ENCODE data around the gene TIMP2.
"Not testable (repeated sequence)": the region's sequence is repeated elsewhere in the genome, so short reads cannot be mapped to it uniquely, and the experiment has no call there.

TIMP2 gene

DNA sequence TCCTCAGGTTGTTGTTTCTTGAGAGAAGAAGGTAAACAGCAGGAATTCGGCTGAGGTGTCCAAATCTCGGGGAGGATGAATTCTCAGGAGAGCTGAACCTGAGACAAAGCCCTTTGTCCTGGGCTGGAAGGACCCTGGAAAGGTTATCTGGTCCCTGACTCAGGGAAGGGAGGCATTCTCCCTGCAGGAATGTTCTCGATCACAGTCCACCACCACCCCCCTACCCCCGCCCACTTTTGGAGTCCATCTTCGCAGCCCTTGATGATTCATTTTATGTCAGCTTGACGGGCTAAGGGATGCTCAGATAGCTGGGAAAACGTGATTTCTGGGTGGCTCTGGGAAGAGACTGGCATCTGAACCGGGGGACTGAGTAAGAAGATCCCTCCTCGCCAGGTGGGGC is 20.8 kb downstream of the TIMP2 start:
- no peak for DNase-seq (ENCODE audit: low read depth)

DNA sequence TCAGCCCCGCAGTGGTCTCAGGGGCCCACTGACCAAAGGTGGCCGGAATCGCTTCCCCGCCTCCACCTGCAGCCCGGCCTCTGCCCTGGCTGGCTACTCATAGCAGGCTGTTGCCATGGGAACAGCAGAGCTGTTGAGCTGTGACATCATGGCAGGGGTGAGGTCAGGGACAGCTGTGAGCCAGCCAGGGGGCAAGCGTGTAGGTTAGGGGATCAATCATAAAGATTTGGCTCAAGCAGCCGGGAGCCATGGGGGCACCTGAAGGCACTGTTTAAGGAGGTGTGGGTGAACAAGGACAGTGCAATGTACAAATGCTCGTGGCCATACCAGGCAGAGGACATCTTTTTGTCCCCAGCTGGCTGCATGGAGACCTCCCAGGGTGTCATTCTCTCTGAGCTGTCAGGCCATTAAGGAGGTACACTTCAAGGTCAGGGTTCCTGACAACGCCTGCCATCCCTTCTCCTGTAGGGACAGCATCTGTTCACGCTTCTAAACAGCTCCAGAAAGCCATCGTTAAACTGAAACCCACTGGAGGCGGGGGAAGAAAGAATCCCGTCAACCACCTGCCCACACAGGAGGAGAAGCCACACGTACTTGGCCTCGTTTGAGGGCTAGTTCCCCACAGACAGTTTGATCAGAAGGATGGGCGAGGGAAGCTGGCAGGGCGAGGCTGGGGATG is 21.9 kb downstream of the TIMP2 start, which contains the start of gene CEP295NL:
CEP295NL (minus strand) TSS at position 101 of the 679 bp plus-strand sequence. CDS start 1,373 bp downstream, outside the sequence.
- no peak for DNase-seq (ENCODE audit: low read depth)

DNA sequence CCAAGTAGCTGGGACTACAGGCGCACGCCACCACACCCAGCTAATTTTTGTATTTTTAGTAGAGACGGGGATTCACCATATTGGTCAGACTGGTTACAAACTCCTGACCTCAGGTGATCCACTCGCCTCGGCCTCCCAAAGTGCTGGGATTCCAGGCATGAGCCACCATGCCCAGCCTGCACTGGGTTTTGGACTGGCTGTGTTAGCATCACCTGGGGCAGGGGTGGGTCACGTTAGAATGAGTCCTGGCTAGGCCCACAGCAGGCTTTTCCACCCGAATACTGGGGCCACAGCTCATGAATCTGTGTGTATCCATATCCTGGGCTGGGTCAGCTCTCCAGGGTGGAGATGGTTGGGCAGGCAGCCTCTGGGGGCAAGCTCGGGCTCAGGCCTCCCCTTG is 23.0 kb downstream of the TIMP2 start:
- not testable (repeated sequence) for DNase-seq (ENCODE audit: low read depth)

DNA sequence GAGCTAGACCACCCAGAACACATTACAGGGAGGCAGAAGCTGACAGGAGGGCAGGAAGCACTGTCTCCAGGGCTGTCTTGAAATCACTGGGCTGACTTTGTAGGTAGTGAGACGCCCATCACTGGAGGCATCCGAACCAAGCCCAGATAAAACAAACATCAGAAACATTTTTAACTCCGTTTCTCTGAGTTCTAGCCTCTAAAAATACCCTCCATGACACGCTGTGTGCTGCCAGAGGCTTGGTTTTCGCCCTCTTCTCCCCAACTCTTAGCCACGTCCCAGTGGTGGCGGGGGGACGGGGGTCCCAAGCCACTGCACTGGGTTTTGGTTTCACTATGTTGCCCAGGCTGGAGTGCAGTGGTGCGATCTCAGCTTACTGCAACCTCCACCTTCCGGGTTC is 23.4 kb downstream of the TIMP2 start:
- no peak for DNase-seq (ENCODE audit: low read depth)

DNA sequence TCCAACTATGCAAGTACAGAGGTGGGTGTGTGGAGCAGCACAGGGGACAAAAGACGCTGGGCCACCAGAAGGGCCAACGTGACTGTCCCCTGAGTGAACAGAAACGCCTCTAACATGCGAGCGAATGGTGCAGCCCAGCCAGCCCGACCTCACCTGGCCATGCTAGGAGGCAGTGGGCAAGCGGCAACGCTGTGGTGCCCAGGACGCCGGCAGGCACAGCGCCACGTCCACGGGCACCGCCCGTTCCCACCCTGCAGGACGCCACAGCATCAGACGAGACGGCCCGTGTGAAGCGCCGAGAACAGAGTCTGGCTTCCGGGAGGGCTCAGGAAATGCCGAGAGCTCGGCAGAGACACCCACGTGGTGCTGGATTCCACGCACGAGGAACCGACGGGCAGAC is 24.4 kb downstream of the TIMP2 start:
- DNase-seq (ENCODE audit: low read depth), result no peak

DNA sequence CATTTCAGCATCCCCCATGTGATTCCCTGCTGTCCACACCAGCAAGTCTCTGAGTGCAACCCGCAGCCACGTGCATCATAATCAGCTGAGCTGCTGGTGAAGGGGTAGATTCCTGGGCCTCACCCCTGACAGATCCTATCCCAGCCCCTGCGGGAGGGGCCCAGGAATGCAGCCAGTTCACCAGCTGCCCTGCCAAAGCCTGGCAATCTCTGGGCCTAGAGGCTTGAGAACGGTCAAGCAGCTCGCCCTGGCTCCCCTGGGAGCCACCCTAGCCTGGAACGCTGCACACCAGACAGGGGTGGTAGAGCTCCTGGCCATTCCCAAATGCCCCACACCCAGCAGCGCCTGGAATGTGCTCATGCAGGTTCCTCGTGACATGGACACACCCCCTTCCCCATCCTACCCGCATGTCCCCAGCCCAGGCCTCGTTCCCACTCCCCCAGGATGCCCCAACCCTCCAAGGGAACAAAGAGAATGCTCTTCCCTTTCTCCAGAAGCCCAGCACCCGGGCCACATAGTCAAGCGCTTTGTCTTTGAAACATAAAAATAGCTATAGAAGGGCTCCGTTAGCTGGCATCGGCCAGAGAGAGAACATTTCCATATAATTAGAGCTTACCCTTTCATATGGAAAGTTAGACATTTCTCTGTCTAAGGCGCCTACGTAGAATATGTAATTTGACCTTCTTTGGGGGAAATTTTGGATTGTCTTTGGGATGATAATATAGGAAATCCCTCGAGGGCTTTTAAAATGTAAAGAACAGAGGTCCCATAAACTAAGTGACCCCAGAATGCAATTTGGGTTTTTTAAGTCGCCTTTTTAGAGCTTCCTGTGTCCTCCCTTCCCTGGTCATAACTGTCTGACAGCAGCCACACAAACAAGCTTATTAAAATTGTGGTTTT is 25.6 kb downstream of the TIMP2 start:
- DNase-seq (ENCODE audit: low read depth), result peak; percentile 62

DNA sequence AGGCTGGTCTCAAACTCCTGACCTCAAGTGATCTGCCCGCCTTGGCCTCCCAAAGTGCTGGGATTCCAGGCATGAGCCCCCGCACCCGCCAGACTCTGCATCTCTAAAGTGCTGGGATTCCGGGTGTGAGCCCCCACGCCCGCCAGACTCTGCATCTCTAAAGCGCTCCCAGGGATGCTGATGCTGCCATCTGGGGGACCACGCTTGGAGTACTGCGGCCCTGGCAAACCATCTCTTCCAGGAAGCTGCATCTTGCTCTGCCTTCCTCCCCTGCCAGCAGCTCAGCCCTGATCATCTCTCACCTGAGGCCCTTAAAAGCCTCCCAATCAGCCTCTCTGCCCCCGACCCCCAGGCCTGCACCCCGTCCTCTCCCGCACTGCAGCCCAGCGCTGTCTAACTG is 26.2 kb downstream of the TIMP2 start:
- no peak for DNase-seq (ENCODE audit: low read depth)

DNA sequence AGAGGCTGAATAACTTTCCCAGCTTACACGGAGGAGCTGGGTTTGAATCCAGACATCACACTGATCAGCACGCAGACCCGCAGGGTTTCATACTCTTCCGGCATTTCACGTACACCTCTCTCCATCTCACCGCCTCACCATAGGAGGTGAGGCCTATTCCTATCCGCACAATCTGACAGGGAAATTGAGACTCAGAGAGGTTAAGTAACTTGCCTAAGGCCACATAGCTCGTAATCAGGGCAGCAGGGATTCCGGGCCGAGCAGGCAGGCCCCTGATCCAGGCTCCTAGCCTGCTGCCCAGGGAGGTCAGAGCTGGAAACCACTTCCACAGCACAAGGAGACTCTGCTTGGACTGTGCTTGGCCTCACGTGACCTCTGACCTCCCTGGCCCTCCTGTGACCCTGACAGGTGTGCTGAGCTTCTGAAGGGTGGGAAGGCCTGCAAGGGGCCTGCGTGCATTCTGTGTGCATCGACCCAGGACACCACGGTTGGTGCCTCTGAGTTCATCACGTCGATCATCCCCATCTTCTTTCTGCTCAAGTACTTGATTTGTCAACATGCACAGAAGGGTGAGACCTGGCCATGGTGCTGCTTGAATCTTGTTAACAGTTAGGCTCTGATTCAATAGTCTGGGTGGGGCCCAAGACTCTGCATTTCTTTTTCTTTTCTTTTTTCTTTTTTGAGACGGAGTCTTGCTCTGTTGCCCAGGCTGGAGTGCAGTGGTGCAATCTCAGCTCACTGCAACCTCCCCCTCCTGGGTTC is 26.9 kb downstream of the TIMP2 start:
- DNase-seq (ENCODE audit: low read depth), result no peak

DNA sequence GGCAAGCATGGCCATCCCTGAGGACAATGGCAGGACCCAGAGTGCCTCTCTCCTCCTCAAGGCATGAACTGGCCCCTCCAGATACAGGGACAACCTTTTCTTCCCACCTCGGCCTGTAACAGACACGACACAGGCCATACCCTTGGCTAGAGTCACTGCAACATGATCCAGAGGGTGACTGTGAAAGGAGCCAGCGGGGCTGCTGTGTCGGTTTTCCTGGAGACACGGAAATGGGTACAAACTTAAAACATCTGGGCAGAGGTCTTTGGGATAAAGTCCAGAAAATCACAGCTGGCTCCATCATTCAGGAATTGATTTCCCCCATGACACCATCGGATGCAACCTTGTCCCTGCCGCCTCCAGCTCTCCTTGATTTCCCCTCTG is 27.5 kb downstream of the TIMP2 start:
- DNase-seq (ENCODE audit: low read depth), result no peak

DNA sequence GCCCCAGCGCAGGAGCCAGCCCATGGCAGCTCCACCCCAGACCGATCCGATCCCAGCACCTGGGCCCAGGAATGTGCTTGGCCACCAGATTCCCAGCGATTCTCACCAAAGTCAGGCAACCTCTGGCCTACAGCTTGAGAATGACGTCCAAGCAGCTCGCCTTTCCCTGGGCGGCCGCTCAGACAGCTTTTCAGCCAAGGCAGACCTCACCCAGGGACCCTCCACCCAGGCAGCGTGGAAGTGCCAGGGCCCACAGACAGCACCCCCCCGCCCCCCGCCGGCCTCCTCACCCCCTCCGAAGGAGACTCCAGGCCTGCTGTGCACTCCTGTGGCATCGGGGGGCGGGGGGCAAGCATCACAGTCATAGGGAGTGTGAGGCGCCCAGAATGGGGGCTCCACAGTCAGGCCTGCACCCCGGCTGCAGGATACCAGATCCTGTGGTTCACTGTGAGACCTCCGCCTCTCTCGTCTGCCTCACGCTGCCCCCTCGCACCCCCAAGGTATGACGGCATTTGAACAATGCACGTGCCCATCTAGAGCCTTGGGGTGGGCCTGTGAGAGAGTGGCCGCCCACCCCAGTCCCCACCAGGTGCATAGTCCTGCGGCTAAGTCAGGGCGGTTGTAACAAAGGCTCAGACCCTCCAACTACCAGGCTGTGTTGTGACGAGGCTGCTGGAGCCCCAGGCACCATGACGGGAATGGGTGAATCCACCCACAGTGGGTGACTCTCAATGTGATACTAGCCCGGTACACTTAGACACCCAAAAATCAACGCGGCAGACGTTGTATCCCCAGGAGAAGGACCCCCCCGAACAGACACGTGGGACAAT is 28.1 kb downstream of the TIMP2 start:
- no peak for DNase-seq (ENCODE audit: low read depth)

DNA sequence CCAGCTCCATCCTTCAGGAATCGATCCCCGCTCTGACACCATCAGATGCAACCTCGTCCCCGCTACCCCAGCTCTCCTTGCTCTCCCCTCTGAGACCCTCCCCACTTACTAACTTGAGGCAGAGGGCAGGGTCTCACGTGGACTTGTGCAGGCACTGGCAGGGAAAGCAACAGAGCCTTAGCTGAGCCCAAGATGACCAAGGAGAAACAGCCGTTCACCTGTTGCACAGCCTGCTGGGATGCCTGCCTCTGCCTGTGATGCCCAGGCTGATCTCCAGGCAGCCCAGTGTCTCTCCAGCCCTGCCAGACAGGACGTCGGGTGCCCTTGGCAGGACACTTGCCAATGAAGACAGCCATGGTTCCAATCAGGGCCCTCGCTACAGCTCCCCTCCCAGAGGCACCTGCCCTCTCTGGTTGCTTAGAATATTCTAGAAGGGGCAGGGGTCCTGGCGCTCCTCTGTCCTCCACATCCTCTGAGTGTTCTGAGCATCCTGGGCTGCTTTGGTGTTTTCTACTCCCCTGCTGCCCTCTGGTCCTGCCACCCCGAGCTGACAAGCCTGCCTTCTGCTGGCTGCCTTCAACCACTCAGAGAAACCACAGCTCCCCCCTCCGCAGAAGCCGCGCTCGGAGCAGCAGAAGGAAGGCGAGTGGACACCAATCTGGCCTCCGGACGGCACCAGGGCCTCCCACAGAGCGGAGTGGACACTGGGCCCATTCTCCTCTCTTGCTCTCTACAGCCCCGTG is 28.9 kb downstream of the TIMP2 start:
- DNase-seq (ENCODE audit: low read depth), result no peak

DNA sequence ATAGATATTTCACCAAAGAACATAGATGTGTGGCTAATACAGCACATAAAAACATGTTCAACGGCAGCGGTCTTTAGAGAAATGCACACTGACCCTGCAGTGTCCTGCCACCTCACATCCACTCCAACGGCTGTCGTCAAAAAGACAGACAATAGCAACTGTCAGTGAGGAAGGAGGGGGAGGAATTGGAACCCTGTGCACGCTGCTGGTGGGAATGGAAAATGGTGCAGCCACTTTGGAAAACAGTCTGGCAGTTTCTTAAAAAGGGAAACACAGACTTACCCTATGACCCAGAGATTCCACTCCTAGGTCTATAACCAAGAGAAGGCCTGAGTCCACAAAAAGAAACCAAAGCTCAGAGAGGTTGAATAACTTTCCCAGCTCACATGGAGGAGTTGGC is 29.9 kb downstream of the TIMP2 start:
- no peak for DNase-seq (ENCODE audit: low read depth)

DNA sequence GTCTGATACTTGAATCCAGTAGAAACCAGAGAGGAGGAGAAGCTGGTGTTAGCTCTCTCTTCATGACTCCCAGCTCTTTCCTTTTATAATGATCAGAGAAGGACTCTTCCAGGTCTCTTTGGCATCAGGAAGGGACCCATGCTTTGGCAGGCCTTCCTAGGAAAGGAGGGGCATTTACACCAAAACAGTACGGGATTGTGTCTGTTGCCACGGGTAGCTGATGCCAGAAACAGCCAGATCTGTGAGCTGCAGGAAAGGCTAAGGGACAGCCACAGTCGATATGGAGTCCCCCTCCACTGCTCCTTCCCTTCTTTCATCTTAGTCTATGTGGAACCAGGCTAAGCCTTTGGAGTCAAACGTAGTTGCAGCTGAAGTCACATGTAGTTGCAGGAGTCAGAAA is 31.5 kb downstream of the TIMP2 start:
- no peak for DNase-seq (ENCODE audit: low read depth)

DNA sequence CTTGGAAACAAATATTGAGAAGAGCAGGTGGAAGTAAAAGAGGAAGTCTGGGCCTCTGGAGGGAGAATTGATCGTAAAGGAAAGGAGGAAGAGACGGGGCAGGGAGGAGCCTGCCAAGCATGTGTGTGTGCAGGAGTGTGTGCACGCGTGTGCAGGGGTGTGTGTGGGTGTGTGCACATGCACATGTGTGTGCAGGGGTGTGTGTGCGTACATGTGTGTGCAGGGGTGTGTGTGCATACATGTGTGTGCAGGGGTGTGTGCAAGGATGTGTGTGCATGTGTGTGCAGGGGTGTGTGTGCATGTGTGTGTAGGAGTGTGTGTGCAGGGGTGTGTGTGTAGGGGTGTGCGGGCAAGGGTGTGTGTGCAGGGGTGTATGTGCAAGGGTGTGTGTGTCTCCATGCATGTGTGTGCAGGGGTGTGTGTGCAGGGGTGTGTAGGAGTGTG is 32.2 kb downstream of the TIMP2 start:
- no peak for DNase-seq (ENCODE audit: low read depth)

DNA sequence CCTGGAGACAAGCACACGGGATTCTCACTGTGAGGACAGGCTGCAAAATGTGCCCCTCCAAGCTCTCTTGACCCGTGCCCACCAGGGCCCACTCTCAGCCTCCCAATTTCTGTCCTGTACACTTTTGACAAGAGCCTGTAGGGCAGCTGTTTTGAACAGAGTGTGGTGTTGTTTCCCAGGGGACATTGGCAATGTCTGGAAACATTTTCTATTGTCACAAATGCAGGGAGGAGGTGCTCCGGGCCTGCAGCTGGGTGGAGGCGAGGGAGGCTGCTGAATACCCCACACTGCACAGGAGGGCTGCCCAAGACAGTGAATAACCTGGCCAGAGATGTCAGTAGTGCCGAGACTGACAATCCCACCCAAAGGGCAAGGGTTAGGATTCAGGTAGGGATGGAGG is 32.7 kb downstream of the TIMP2 start:
- no peak for DNase-seq (ENCODE audit: low read depth)

DNA sequence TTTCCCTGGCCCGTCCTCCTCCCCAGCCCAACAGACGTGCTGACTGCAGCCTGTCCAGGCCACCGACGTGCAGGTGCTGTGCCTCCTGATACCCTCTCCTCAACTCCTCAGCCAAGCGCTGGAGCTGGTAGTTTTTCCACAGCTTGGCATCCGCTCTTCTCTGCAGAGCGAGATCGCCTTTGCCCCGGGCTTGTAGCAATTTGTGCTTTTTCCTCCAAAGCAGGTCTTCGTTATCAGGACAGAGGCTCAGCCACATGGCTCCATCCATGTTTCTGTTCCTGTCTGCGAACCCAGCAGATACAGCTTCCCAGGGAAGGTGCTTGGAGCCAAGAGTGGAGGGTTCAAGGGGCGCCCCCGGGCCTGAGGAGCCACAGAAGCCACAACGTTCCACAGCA is 33.1 kb downstream of the TIMP2 start:
- no peak for DNase-seq (ENCODE audit: low read depth)

DNA sequence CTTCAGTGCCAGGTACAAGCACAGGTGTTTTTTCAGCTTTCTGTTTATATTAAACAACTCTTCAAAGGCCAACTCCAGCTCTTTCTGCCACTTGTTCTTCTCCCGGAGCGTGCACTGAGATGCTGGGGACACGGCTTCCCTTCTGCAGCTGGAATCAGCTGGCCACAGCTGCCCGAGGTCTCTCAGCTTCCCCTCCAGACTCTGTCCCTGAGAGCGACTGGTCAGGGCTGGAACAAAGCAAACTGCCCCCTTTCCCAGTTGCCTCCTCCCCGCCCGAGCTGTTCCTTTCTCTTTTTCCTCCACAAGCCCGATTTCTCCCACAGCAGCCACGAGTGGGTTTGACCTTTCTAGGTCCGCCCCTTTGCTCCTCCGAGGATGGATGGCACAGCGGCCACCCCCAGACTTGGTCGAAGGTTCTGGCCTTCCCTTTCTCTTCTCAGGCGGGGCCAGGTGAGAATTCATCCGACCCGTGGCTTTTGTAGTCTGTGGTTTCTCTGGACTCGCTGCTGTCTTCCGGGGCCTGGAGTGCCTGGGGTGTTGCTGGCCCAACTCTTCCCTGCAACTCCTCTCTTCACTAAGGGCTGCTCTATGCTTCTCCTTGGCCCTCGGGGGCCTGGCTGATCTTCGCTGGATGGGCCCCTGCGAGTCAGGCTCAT is 33.7 kb downstream of the TIMP2 start:
- no peak for DNase-seq (ENCODE audit: low read depth)

DNA sequence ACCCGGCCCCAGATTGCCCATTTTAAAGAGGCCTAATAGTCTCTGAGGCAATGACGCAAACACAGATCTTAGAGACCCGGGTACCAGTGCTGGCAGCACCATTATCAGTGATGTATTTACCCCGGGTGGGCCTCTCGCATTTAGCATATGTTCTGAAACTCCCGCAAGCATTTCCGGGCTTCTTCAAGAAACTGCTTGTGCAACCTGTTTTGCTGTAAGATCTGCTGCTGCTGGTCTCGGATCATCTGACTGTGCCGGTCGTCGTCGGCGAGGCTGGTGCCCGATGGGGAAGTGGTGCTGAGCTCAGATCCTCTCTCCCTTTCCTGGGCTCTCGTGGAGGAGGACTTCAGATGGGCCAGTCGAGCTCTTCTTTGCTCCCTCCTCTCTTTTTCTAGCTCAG is 34.7 kb downstream of the TIMP2 start:
- DNase-seq (ENCODE audit: low read depth), result no peak

DNA sequence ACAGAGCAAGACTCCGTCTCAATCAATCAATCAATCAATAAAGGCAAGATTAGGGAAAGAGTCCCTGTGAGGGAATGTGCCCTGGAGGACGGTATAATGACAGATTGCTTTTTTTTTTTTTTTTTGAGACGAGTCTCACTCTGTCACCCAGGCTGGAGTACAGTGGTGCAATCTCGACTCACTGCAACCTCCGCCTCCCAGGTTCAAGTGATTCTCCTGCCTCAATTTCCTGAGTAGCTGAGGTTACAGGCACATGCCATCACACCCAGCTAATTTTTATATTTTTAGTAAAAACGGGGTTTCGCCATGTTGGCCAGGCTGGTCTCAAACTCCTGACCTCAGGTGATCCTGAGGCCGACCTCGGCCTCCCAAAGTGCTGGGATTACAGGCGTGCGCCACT is 35.1 kb downstream of the TIMP2 start:
- DNase-seq (ENCODE audit: low read depth), result not testable (repeated sequence)

DNA sequence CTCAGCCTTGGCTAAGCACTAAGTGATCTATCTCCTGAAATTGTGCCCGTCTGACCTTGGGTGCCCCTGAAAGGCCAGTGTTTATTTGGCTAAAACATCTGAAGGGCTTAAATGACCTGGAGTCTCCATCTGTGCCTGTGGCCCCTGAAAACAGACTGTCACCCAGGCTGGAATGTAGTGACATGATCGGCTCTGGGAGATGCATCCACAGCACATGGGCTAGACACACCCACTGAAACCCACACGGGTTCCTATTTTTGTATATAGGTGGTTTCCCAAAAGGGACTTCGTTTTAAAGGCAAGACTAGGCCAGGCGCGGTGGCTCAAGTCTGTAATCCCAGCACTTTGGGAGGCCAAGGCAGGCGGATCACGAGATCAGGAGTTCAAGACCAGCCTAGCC is 35.7 kb downstream of the TIMP2 start:
- DNase-seq (ENCODE audit: low read depth), result no peak

All from fibroblast of gingiva (primary cell).